ENCODE results near the gene DMD.
A peak's percentile ranks its signal among the peaks of the same experiment; 100 is the strongest.

Gene DMD

GRCh38 chrX:32678487-32678886 is 532.9 kb downstream of the DMD start:
- Mint-ChIP-seq H3K4me3 (no peak overlapping the region), H3K27me3 (ENCODE audit: low read depth) (no peaks in the 10 kb centered on the region), H3K36me3 (ENCODE audit: low read depth) (no peaks in the 10 kb centered on the region), H3K4me1 (no peaks in the 10 kb centered on the region), H3K27ac (no peak overlapping the region), H3K9me3 (peaks cover 3% of the 10 kb centered on the region)
- TF ChIP-seq CTCF (IDR thresholded peaks at IDR 0.05; ENCODE audit: unreplicated experiment in 3 of 3): no peak

GRCh38 chrX:32673193-32673592 is 538.2 kb downstream of the DMD start:
- Mint-ChIP-seq H3K36me3 (ENCODE audit: low read depth) (no peaks in the 10 kb centered on the region), H3K27me3 (ENCODE audit: low read depth) (no peaks in the 10 kb centered on the region), H3K4me1 (peaks cover 4% of the 10 kb centered on the region), H3K27ac (no peak overlapping the region), H3K4me3 (no peak overlapping the region), H3K9me3 (no peaks in the 10 kb centered on the region)
- TF ChIP-seq CTCF (IDR thresholded peaks at IDR 0.05; ENCODE audit: unreplicated experiment in 3 of 3): peak in 1 of 3 experiments; percentile 23

- Mint-ChIP-seq H3K27ac (no peak overlapping the region), H3K36me3 (ENCODE audit: low read depth) (no peaks in the 10 kb centered on the region), H3K27me3 (ENCODE audit: low read depth) (no peaks in the 10 kb centered on the region), H3K4me1 (no peaks in the 10 kb centered on the region), H3K9me3 (no peaks in the 10 kb centered on the region), H3K4me3 (no peak overlapping the region)
- TF ChIP-seq CTCF (IDR thresholded peaks at IDR 0.05; ENCODE audit: unreplicated experiment in 3 of 3): no peak
These were observed 548.8 kb downstream of the DMD start for GRCh38 chrX:32662516-32662915.

GRCh38 chrX:32644476-32645245 is 566.7 kb downstream of the DMD start:
- Mint-ChIP-seq H3K9me3 (no peaks in the 10 kb centered on the region), H3K27ac (no peak overlapping the region), H3K4me3 (no peak overlapping the region), H3K4me1 (peaks cover 11% of the 10 kb centered on the region), H3K27me3 (ENCODE audit: low read depth) (no peaks in the 10 kb centered on the region), H3K36me3 (ENCODE audit: low read depth) (no peaks in the 10 kb centered on the region)
- no peak for TF ChIP-seq CTCF (IDR thresholded peaks at IDR 0.05; ENCODE audit: unreplicated experiment in 3 of 3)

- Mint-ChIP-seq H3K9me3 (no peaks in the 10 kb centered on the region), H3K27ac (no peak overlapping the region), H3K27me3 (ENCODE audit: low read depth) (no peaks in the 10 kb centered on the region), H3K36me3 (ENCODE audit: low read depth) (no peaks in the 10 kb centered on the region), H3K4me3 (no peak overlapping the region), H3K4me1 (peaks cover 11% of the 10 kb centered on the region)
- TF ChIP-seq CTCF (IDR thresholded peaks at IDR 0.05; ENCODE audit: unreplicated experiment in 3 of 3): no peak
These were observed 569.1 kb downstream of the DMD start for GRCh38 chrX:32642283-32642682.

GRCh38 chrX:32618154-32618553 is 593.2 kb downstream of the DMD start:
- Mint-ChIP-seq H3K4me3 (no peak overlapping the region), H3K4me1 (no peaks in the 10 kb centered on the region), H3K27me3 (ENCODE audit: low read depth) (no peaks in the 10 kb centered on the region), H3K9me3 (no peaks in the 10 kb centered on the region), H3K36me3 (ENCODE audit: low read depth) (no peaks in the 10 kb centered on the region), H3K27ac (no peak overlapping the region)
- no peak for TF ChIP-seq CTCF (IDR thresholded peaks at IDR 0.05; ENCODE audit: unreplicated experiment in 3 of 3)
